ENCODE data around the gene XK.
"Not testable (repeated sequence)": the region's sequence is repeated elsewhere in the genome, so short reads cannot be mapped to it uniquely, and the experiment has no call there.

Gene XK

GRCh38 chrX:37759351-37759750 is 73.8 kb downstream of the XK start:
- no peak for DNase-seq

GRCh38 chrX:37759878-37760418 is 74.4 kb downstream of the XK start:
- no peak for DNase-seq

GRCh38 chrX:37763400-37763799 is 77.8 kb downstream of the XK start:
- DNase-seq, result no peak

GRCh38 chrX:37765507-37765906 is 79.9 kb downstream of the XK start:
- no peak for DNase-seq

- no peak for DNase-seq
Measured at GRCh38 chrX:37767430-37767829, 81.8 kb downstream of the XK start.

GRCh38 chrX:37768866-37769265 is 83.3 kb downstream of the XK start:
- not testable (repeated sequence) for DNase-seq

GRCh38 chrX:37776283-37776986 is 90.8 kb downstream of the XK start:
- no peak for DNase-seq

- DNase-seq, result no peak
Measured at GRCh38 chrX:37776987-37777325, 91.4 kb downstream of the XK start.

- DNase-seq, result no peak
Measured at GRCh38 chrX:37779857-37780256, 94.3 kb downstream of the XK start, which contains the start of gene CYBB. Gene CYBB (plus strand): TSS chrX:37780059. CDS start chrX:37780078, 19 bp downstream.

- no peak for DNase-seq
Measured at GRCh38 chrX:37781081-37781480, 95.5 kb downstream of the XK start.
